ENCODE data around the gene GSTCD.
A peak's percentile ranks its signal among the peaks of the same experiment; 100 is the strongest.

GSTCD gene

GRCh38 chr4:105895583-105896460 is 187.2 kb downstream of the GSTCD start (continued):
- peak; percentile 47 for TF ChIP-seq PRDM10 (tag by site-specific recombination; IDR thresholded peaks at IDR 0.05)
- no peak for TF ChIP-seq ZNF366 (tag by site-specific recombination; conservative IDR thresholded peaks at IDR 0.05)
- no peak for TF ChIP-seq BCL11A (tag by site-specific recombination; IDR thresholded peaks at IDR 0.05; ENCODE audit: low read depth)
- TF ChIP-seq, protein P1, sequence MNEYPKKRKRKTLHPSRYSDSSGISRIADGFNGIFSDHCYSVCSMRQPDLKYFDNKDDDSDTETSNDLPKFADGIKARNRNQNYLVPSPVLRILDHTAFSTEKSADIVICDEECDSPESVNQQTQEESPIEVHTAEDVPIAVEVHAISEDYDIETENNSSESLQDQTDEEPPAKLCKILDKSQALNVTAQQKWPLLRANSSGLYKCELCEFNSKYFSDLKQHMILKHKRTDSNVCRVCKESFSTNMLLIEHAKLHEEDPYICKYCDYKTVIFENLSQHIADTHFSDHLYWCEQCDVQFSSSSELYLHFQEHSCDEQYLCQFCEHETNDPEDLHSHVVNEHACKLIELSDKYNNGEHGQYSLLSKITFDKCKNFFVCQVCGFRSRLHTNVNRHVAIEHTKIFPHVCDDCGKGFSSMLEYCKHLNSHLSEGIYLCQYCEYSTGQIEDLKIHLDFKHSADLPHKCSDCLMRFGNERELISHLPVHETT (tag by site-specific recombination; IDR thresholded peaks at IDR 0.05): no peak
- TF ChIP-seq ZNF354C (tag by site-specific recombination; IDR thresholded peaks at IDR 0.05; ENCODE audit: borderline replicate concordance, low read depth): no peak
- no peak for TF ChIP-seq ZNF768 (tag by site-specific recombination; IDR thresholded peaks at IDR 0.05)
- TF ChIP-seq ZNF423 (tag by site-specific recombination; IDR thresholded peaks at IDR 0.05): no peak
- TF ChIP-seq IKZF3 (tag by site-specific recombination; IDR thresholded peaks at IDR 0.05): 0 out of 2 replicates have a peak, but pooled peaks have one; percentile 28
- TF ChIP-seq, protein P2, sequence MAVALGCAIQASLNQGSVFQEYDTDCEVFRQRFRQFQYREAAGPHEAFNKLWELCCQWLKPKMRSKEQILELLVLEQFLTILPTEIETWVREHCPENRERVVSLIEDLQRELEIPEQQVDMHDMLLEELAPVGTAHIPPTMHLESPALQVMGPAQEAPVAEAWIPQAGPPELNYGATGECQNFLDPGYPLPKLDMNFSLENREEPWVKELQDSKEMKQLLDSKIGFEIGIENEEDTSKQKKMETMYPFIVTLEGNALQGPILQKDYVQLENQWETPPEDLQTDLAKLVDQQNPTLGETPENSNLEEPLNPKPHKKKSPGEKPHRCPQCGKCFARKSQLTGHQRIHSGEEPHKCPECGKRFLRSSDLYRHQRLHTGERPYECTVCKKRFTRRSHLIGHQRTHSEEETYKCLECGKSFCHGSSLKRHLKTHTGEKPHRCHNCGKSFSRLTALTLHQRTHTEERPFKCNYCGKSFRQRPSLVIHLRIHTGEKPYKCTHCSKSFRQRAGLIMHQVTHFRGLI (tag by site-specific recombination; IDR thresholded peaks at IDR 0.05): peak; percentile 57; the same call in 1 of the 2 replicates
- TF ChIP-seq ZNF558 (tag by site-specific recombination; IDR thresholded peaks at IDR 0.05): no peak
- TF ChIP-seq ZNF501 (tag by site-specific recombination; IDR thresholded peaks at IDR 0.05): no peak
- TF ChIP-seq ZNF670 (tag by site-specific recombination; IDR thresholded peaks at IDR 0.05; ENCODE audit: low read depth): no peak
- no peak for TF ChIP-seq FEZF1 (tag by site-specific recombination; IDR thresholded peaks at IDR 0.05)
- TF ChIP-seq, protein P3, sequence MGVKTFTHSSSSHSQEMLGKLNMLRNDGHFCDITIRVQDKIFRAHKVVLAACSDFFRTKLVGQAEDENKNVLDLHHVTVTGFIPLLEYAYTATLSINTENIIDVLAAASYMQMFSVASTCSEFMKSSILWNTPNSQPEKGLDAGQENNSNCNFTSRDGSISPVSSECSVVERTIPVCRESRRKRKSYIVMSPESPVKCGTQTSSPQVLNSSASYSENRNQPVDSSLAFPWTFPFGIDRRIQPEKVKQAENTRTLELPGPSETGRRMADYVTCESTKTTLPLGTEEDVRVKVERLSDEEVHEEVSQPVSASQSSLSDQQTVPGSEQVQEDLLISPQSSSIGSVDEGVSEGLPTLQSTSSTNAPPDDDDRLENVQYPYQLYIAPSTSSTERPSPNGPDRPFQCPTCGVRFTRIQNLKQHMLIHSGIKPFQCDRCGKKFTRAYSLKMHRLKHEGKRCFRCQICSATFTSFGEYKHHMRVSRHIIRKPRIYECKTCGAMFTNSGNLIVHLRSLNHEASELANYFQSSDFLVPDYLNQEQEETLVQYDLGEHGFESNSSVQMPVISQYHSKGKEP (tag by site-specific recombination; IDR thresholded peaks at IDR 0.05): no peak
- no peak for TF ChIP-seq SETDB1 (IDR thresholded peaks at IDR 0.05; ENCODE audit: insufficient read length, low read length)
- TF ChIP-seq TRIM28 (IDR thresholded peaks at IDR 0.05; ENCODE audit: borderline replicate concordance, low read length): no peak
- TF ChIP-seq PRDM2 (tag by site-specific recombination; IDR thresholded peaks at IDR 0.05; ENCODE audit: borderline replicate concordance): no peak
- TF ChIP-seq ZNF335 (tag by site-specific recombination; conservative IDR thresholded peaks at IDR 0.05): peak; percentile 81
- TF ChIP-seq, protein P4, sequence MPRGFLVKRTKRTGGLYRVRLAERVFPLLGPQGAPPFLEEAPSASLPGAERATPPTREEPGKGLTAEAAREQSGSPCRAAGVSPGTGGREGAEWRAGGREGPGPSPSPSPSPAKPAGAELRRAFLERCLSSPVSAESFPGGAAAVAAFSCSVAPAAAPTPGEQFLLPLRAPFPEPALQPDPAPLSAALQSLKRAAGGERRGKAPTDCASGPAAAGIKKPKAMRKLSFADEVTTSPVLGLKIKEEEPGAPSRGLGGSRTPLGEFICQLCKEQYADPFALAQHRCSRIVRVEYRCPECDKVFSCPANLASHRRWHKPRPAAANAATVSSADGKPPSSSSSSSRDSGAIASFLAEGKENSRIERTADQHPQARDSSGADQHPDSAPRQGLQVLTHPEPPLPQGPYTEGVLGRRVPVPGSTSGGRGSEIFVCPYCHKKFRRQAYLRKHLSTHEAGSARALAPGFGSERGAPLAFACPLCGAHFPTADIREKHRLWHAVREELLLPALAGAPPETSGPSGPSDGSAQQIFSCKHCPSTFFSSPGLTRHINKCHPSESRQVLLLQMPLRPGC (tag by site-specific recombination; IDR thresholded peaks at IDR 0.05): no peak
- TF ChIP-seq ZNF324 (tag by site-specific recombination; IDR thresholded peaks at IDR 0.05): no peak
- no peak for TF ChIP-seq ZNF791 (tag by site-specific recombination; IDR thresholded peaks at IDR 0.05)
